GM12873 (cell line): ENCODE results near the gene RPTOR.

ENCODE experiments used
- CTCF ChIP-seq: IDR thresholded peaks from 2 replicates; pipeline ENCODE4 v1.5.1; 2012; ENCODE audit warnings: low read depth, mild to moderate bottlenecking, moderate library complexity, low read length, control low read depth; ENCODE audit not compliant: insufficient read depth; ENCODE audit errors: missing control alignments

RPTOR gene

GRCh38 chr17:81002409-81003361 lies 458.0 kb downstream of the RPTOR start:
- TF ChIP-seq CTCF, result no peak

- no peak for TF ChIP-seq CTCF
Observed at GRCh38 chr17:81003711-81004475, 459.3 kb downstream of the RPTOR start.

DNA sequence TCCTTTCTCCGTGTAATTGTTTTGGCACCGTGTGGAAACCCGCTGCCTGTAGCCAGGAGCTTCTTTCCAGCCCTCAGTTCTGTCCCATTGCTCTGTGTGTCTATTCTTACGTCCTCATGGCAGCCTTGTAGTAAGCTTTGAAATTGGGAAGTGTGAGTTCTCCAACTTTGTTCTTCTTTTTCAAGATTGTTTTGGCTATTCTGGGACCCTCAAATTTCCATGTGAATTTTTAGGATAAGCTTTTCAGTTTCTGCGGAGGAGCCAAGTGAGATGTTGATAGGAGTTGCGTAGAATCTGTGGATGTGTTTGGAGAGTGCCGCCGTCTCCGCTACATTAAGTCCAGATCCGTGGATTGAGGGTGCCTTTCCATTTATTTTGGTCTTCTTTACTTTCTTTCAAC lies 462.3 kb downstream of the RPTOR start:
- TF ChIP-seq CTCF, result no peak

GRCh38 chr17:81008140-81008539 lies 463.5 kb downstream of the RPTOR start:
- no peak for TF ChIP-seq CTCF

DNA sequence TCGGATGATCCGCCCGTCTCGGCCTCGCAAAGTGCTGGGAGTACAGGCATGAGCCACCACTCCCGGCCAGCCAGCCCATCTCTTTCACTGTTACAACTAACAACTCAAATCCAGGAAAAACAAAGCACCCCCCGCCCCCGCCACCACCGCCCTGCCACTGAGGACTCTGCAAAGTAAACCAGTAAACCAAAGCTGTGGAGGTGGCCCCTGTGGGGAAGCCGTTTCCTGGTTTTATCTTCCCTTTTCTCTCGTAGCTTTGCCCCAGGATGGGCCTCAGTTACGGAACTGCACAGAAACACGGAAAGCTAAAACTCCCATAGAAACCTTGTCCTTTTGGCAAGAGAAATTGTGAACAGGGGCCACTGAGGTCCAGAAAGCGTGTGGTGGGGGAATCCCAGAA lies 464.5 kb downstream of the RPTOR start:
- no peak for TF ChIP-seq CTCF

GRCh38 chr17:81010935-81011334 lies 466.3 kb downstream of the RPTOR start:
- no peak for TF ChIP-seq CTCF

- TF ChIP-seq CTCF, result no peak
Observed at GRCh38 chr17:81011951-81012350, 467.3 kb downstream of the RPTOR start.
